Parietal lobe (tissue), 2 donors: ENCODE measurements around the gene ERI2. TPM values are rescaled to one million over a fixed set of nuclear protein-coding genes. Genes with fewer than 3 reads are reported as not detected.

Experiments
- small RNA-seq: library from RNA; depleted of rRNA; stranded (forward); fragments of <200 nt; gene quantifications from one replicate; pipeline ENCODE3, GENCODE V24; 2014; ENCODE audit warnings: low replicate concordance
- total RNA-seq: library from RNA; depleted of rRNA; stranded (reverse); fragments of >200 nt; gene quantifications from one replicate; pipeline ENCODE4 v1.2.3, GENCODE V29; 2014

The ERI2 gene
- 24.1 TPM for total RNA-seq

GRCh38 chr16:20806168-20807050, at the start of gene ERI2, which contains the start of gene REXO5:
Gene ERI2, minus strand, starts transcription at chr16:20806472. Its CDS starts 42 bp downstream, at chr16:20806430.
Gene REXO5, plus strand, starts transcription at chr16:20806527. Its CDS starts 427 bp downstream, at chr16:20806954.

GRCh38 chr16:20763461-20764232, 42.6 kb downstream of the ERI2 start, which contains the start of gene ACSM3:
Gene ACSM3, plus strand, starts transcription at chr16:20764014. Its CDS starts 6,021 bp downstream, at chr16:20770035.

Small RNA genes lying within 50 kb of the gene (small RNA-seq; reads per million reads assigned to genes)
- gene RF00618 (not detected), gene RNU6-944P (not detected)

Other genes with a start within 250 kb of the ERI2 start
- not detected for gene ACSM2B, start 230.1 kb downstream of the ERI2 start, total RNA-seq
- not detected for gene ACSM1, start 108.8 kb downstream of the ERI2 start, total RNA-seq
- 101 TPM for gene THUMPD1, start 64.7 kb downstream of the ERI2 start, total RNA-seq
- under 0.01 TPM for gene ACSM3, start 42.5 kb downstream of the ERI2 start, total RNA-seq
- gene REXO5, start 55 bp upstream of the ERI2 start, total RNA-seq: 15.0 TPM
- gene DCUN1D3, start 93.9 kb upstream of the ERI2 start, total RNA-seq: 11.0 TPM
- gene LYRM1, start 94.3 kb upstream of the ERI2 start, total RNA-seq: 49.8 TPM